Epithelial cell of esophagus (primary cell): Measurements from ENCODE around the gene GGTLC2.
"Not testable (repeated sequence)": the region's sequence is repeated elsewhere in the genome, so short reads cannot be mapped to it uniquely, and the experiment has no call there.

ENCODE experiments used
- DNase-seq: peaks from one replicate; pipeline ENCODE4 v3.0.0; 2010; ENCODE audit warnings: low read depth
- H3K4me3 ChIP-seq: 2 replicates; pipeline ENCODE4 v1.5.1; 2011; ENCODE audit warnings: mild to moderate bottlenecking, low read length, control low read depth
- TF ChIP-seq, protein P1 (sequence below): IDR thresholded peaks from 2 replicates; pipeline ENCODE4 v1.5.1; 2011; ENCODE audit warnings: low read depth, mild to moderate bottlenecking, low read length, control low read depth, inconsistent platforms; ENCODE audit not compliant: insufficient read depth; ENCODE audit errors: missing control alignments

Gene GGTLC2

GRCh38 chr22:22605074-22605404 is 39.4 kb upstream of the GGTLC2 start:
- no peak for DNase-seq
- TF ChIP-seq, protein P1, sequence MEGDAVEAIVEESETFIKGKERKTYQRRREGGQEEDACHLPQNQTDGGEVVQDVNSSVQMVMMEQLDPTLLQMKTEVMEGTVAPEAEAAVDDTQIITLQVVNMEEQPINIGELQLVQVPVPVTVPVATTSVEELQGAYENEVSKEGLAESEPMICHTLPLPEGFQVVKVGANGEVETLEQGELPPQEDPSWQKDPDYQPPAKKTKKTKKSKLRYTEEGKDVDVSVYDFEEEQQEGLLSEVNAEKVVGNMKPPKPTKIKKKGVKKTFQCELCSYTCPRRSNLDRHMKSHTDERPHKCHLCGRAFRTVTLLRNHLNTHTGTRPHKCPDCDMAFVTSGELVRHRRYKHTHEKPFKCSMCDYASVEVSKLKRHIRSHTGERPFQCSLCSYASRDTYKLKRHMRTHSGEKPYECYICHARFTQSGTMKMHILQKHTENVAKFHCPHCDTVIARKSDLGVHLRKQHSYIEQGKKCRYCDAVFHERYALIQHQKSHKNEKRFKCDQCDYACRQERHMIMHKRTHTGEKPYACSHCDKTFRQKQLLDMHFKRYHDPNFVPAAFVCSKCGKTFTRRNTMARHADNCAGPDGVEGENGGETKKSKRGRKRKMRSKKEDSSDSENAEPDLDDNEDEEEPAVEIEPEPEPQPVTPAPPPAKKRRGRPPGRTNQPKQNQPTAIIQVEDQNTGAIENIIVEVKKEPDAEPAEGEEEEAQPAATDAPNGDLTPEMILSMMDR = no peak
- no peak overlapping the region for H3K4me3 ChIP-seq

DNA sequence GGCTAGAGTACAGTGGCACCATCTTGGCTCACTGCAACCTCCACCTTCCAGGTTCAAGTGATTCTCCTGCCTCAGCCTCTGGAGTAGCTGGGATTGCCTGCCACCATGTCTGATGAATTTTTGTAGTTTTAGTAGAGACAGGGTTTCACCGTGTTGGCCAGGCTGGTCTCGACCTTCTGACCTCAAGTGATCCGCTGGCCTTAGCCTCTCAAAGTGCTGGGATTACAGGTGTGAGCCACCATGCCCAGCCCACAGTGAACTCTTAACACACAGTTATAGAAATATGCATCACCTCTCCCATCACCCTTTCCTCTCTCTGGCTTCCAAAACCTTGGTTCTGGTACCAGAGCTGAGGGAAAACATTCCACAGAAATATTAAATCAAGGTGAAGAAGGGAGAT is 36.4 kb upstream of the GGTLC2 start:
- not testable (repeated sequence) for DNase-seq, H3K4me3 ChIP-seq

DNA sequence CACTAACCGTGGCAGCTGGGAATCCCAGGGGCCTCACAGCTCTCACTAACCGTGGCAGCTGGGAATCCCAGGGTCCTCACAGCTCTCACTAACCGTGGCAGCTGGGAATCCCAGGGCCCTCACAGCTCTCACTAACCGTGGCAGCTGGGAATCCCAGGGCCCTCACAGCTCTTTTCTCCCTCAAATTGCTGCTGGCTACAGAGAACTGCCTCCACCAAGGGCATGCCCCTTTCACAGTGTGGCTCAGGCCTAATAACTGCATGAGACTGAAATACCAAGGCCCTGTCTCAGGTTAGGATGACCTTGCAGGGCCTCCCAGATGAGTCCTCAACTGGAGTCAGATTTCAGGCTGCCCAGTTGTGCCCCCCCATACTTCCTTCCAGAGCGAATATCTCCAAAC is 35.1 kb upstream of the GGTLC2 start:
- TF ChIP-seq, protein P1 = no peak

DNA sequence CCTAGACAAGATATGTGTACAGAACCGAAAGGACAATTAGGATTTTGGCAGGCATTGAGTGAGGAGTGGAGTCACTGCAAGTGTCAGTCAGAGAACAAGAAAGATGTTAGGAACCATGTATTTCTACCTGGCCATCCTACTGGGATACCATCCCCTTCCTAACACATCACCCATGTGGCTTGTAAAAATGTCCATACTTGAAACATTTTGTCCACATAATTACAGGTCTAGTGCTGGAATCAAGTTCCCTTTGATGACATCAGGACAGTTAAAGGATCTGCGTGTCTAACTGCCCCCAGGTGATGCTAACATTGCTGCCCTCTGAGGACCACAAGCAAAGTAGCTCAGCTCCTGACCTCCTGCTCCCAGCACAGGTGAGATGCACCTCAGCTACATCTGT is 31.9 kb upstream of the GGTLC2 start:
- no peak for DNase-seq
- TF ChIP-seq, protein P1 = no peak
- no peak overlapping the region for H3K4me3 ChIP-seq

More for the DNA sequence above, 35.1 kb upstream of the GGTLC2 start:
- no peak overlapping the region for H3K4me3 ChIP-seq
- DNase-seq = no peak

- TF ChIP-seq, protein P1 = no peak
- no peak overlapping the region for H3K4me3 ChIP-seq
- DNase-seq = no peak
These were observed 30.3 kb upstream of the GGTLC2 start for GRCh38 chr22:22614065-22614464.

- TF ChIP-seq, protein P1 = no peak
- peak; percentile 53 for DNase-seq
- no peak overlapping the region for H3K4me3 ChIP-seq
These were observed 27.8 kb upstream of the GGTLC2 start for GRCh38 chr22:22616636-22617035.

DNA sequence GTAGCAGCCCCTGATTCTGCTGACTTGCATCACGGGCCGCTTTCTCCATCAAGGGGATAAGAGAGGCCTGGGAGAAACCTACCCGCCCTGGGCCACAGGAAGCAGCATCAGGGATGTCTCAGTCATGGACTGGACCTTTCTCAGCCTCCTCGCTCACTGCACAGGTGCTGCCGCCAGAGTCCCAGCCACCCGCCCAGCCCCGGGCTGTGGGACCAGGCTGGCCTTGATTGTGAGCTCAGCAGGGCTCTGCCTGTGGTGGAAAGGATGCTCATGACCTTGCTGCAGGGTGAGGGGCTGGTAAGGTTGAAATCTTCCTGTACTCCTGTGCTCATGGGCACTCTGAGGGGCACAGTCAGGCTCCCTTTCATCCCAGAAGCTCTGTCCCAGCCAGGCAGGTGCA is 26.0 kb upstream of the GGTLC2 start:
- TF ChIP-seq, protein P1 = no peak
- no peak overlapping the region for H3K4me3 ChIP-seq
- no peak for DNase-seq

GRCh38 chr22:22618923-22619322 is 25.5 kb upstream of the GGTLC2 start:
- no peak for DNase-seq
- TF ChIP-seq, protein P1 = no peak
- H3K4me3 ChIP-seq = no peak overlapping the region
